HG03060 (cell line): Measurements from ENCODE around the gene UBN2.

Experiments used
- ATAC-seq: cut with Tn5 transposase; IDR thresholded peaks from one replicate; pipeline ENCODE4 v1.9.1; 2021; ENCODE audit warnings: low read depth, moderate number of reproducible peaks; ENCODE audit not compliant: unreplicated experiment

Gene UBN2

GRCh38 chr7:139231513-139232376, 708 bp downstream of the UBN2 start:
- no peak for ATAC-seq

- no peak for ATAC-seq
Observed at GRCh38 chr7:139232377-139232717, 1.3 kb downstream of the UBN2 start.

GRCh38 chr7:139232904-139233303, 1.9 kb downstream of the UBN2 start:
- ATAC-seq, result no peak

- ATAC-seq, result no peak
Observed at GRCh38 chr7:139241258-139241657, 10.2 kb downstream of the UBN2 start.

GRCh38 chr7:139242741-139243281, 11.8 kb downstream of the UBN2 start:
- no peak for ATAC-seq

GRCh38 chr7:139245401-139245800, 14.4 kb downstream of the UBN2 start:
- no peak for ATAC-seq

- no peak for ATAC-seq
Observed at GRCh38 chr7:139246494-139246893, 15.5 kb downstream of the UBN2 start.

- ATAC-seq, result no peak
Observed at GRCh38 chr7:139246905-139247304, 15.9 kb downstream of the UBN2 start.

- ATAC-seq, result no peak
Observed at GRCh38 chr7:139249179-139249810, 18.3 kb downstream of the UBN2 start.

GRCh38 chr7:139252451-139252850, 21.4 kb downstream of the UBN2 start:
- no peak for ATAC-seq

GRCh38 chr7:139254281-139254680, 23.2 kb downstream of the UBN2 start:
- no peak for ATAC-seq

- no peak for ATAC-seq
Observed at GRCh38 chr7:139254728-139255127, 23.7 kb downstream of the UBN2 start.

- ATAC-seq, result no peak
Observed at GRCh38 chr7:139255290-139255689, 24.3 kb downstream of the UBN2 start.

- ATAC-seq, result no peak
Observed at GRCh38 chr7:139259142-139259541, 28.1 kb downstream of the UBN2 start.

- ATAC-seq, result no peak
Observed at GRCh38 chr7:139264220-139264619, 33.2 kb downstream of the UBN2 start.

- ATAC-seq, result no peak
Observed at GRCh38 chr7:139265673-139266072, 34.6 kb downstream of the UBN2 start.

GRCh38 chr7:139271718-139272628, 40.9 kb downstream of the UBN2 start:
- no peak for ATAC-seq

GRCh38 chr7:139284252-139284896, 53.3 kb downstream of the UBN2 start:
- ATAC-seq, result no peak

GRCh38 chr7:139286144-139286543, 55.1 kb downstream of the UBN2 start:
- no peak for ATAC-seq

- no peak for ATAC-seq
Observed at GRCh38 chr7:139292821-139293220, 61.8 kb downstream of the UBN2 start.
